ENCODE results near the gene GNAI1.

DNA sequence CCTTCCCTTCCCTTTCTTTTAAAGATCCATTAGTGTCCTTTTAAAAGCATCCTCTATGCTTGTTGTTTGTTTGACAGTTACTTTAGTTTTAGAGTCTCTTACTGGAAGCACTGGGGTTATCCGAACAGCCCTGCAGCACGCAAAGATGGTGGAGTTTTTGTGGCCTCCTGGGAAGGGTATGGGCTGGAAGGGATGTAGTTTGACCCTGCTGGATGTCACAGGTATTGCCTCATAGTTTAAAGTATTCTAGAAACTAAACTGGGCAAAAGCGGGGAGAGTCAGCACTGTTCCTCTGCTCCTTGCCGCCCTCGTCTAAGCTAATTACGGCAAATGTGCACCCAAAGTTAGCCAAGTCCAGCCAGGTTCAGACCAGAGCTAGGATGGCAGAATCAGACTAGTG is 35.8 kb upstream of the GNAI1 start:
- TF ChIP-seq, protein P1, sequence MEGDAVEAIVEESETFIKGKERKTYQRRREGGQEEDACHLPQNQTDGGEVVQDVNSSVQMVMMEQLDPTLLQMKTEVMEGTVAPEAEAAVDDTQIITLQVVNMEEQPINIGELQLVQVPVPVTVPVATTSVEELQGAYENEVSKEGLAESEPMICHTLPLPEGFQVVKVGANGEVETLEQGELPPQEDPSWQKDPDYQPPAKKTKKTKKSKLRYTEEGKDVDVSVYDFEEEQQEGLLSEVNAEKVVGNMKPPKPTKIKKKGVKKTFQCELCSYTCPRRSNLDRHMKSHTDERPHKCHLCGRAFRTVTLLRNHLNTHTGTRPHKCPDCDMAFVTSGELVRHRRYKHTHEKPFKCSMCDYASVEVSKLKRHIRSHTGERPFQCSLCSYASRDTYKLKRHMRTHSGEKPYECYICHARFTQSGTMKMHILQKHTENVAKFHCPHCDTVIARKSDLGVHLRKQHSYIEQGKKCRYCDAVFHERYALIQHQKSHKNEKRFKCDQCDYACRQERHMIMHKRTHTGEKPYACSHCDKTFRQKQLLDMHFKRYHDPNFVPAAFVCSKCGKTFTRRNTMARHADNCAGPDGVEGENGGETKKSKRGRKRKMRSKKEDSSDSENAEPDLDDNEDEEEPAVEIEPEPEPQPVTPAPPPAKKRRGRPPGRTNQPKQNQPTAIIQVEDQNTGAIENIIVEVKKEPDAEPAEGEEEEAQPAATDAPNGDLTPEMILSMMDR (IDR thresholded peaks at IDR 0.05) = no peak
- TF ChIP-seq POLR2A (IDR thresholded peaks at IDR 0.05) (no peak), EP300 (IDR thresholded peaks at IDR 0.05) (no peak)

All from tibial nerve (tissue), 4 donors.